H1 (cell line): ENCODE results near the gene IGF2R. TPM values are rescaled to one million over a fixed set of nuclear protein-coding genes. Genes with fewer than 3 reads are reported as not detected.

ENCODE experiments used
- SIN3A ChIP-seq, 2 experiments: IDR thresholded peaks in 1 of 2; conservative IDR thresholded peaks in 1 of 2; 2 replicates each; pipeline ENCODE4 v1.6.1; 2011 to 2012; ENCODE audit warnings: low read length in 2 of 2, improper control_type of control experiment in 1 of 2, low read depth in 1 of 2, mild to moderate bottlenecking in 1 of 2
- polyA plus RNA-seq, 7 experiments: library from polyadenylated mRNA; depleted of rRNA in 3 of 7; stranded (reverse) in 5 of 7; unstranded in 2 of 7; fragments of >200 nt in 5 of 7; fragments of 200-250 nt in 2 of 7; gene quantifications; 1 replicate in 5 of 7; 2 replicates in 1 of 7; 4 replicates in 1 of 7; pipeline versions ENCODE4 v1.2.1 to v1.2.3, GENCODE V29; 2011 to 2013; ENCODE audit warnings: missing spikeins in 2 of 7, mixed read lengths in 2 of 7
- total RNA-seq: library from RNA; stranded (reverse); fragmentation: NEBNext Ultra II Directional; extraction: Animal tissue kit (Norgen Biotek cat#: 25700); gene quantifications from 2 replicates; pipeline ENCODE4 v1.2.1, GENCODE V29; 2021
- TF ChIP-seq, protein P1 (sequence below): IDR thresholded peaks from 2 replicates; pipeline ENCODE4 v1.6.1; 2011; ENCODE audit warnings: low read length, improper control_type of control experiment

IGF2R gene
- total and polyA plus RNA-seq, 2 of the 8 experiments (the other 6 are each of a cell fraction or from before 2014, with no cell fraction given), result 20.6 to 74.1 TPM

DNA sequence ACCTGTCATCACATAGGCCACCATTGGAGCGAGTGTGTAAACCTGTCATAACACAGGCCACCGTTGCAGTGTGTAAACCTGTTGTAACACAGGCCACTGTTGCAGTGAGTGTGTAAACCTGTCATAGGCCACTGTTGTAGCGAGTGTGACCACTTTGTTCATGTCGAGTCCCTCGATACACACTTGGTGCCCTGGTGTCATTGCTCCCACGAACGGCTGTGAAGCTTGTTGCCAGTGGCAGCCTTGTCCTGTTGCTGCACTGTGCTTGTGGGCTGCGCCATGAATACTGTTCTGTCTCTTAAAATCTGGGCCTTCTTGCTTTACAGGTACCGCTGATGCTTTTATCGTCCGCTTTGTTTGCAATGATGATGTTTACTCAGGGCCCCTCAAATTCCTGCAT is 91.3 kb downstream of the IGF2R start (continued):
- TF ChIP-seq SIN3A (conservative IDR thresholded peaks at IDR 0.05 in 1 of 2, IDR thresholded peaks at IDR 0.05 in 1 of 2; ENCODE audit: low read depth in 1 of 2, low read length in 2 of 2), result no peak
- TF ChIP-seq, protein P1, sequence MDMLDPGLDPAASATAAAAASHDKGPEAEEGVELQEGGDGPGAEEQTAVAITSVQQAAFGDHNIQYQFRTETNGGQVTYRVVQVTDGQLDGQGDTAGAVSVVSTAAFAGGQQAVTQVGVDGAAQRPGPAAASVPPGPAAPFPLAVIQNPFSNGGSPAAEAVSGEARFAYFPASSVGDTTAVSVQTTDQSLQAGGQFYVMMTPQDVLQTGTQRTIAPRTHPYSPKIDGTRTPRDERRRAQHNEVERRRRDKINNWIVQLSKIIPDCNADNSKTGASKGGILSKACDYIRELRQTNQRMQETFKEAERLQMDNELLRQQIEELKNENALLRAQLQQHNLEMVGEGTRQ, result no peak
- TF ChIP-seq, all 59 proteins: peak for 0
